Endothelial cell of umbilical vein (primary cell): Measurements from ENCODE around the gene MAP1LC3B2.

Experiments
- CTCF ChIP-seq, 2 donors: IDR thresholded peaks; 1 replicate in 1 of 2; 2 replicates in 1 of 2; pipeline ENCODE4 v1.5.1; 2011; ENCODE audit warnings: low read length in 2 of 2, mild to moderate bottlenecking in 2 of 2, moderate library complexity in 2 of 2, control low read depth in 1 of 2, inconsistent platforms in 1 of 2, low read depth in 1 of 2; ENCODE audit not compliant: insufficient read depth in 1 of 2; ENCODE audit errors: extremely low read depth in 1 of 2
- EZH2 ChIP-seq: IDR thresholded peaks from 2 replicates; pipeline ENCODE4 v1.6.1; 2012; ENCODE audit warnings: borderline replicate concordance, low read depth, mild to moderate bottlenecking, moderate library complexity, low read length, inconsistent platforms; ENCODE audit not compliant: severe bottlenecking
- FOS ChIP-seq: IDR thresholded peaks from 2 replicates; pipeline ENCODE4 v1.6.1; 2011; ENCODE audit warnings: mild to moderate bottlenecking, low read length, moderate library complexity, borderline replicate concordance; ENCODE audit not compliant: insufficient read depth
- GATA2 ChIP-seq: IDR thresholded peaks from 2 replicates; pipeline ENCODE4 v1.7.0; 2011; ENCODE audit warnings: low read depth, mild to moderate bottlenecking, moderate library complexity, mixed read lengths, low read length; ENCODE audit not compliant: insufficient read length, insufficient read depth
- POLR2A ChIP-seq: IDR thresholded peaks from 2 replicates; pipeline ENCODE4 v1.6.1; 2012; ENCODE audit warnings: low read depth, mild to moderate bottlenecking, control low read depth, low read length
- POLR2AphosphoS5 ChIP-seq: IDR thresholded peaks from 2 replicates; pipeline ENCODE4 v1.6.1; 2012; ENCODE audit warnings: low read depth, mild to moderate bottlenecking, control low read depth, low read length, moderate library complexity; ENCODE audit not compliant: insufficient read depth

GRCh38 chr12:116556964-116557698 lies 2.0 kb upstream of the MAP1LC3B2 start:
- no peak for TF ChIP-seq POLR2A
- no peak for TF ChIP-seq GATA2
- TF ChIP-seq CTCF (IDR thresholded peaks at IDR 0.05; ENCODE audit: extremely low read depth in 1 of 2, insufficient read depth in 1 of 2, low read depth in 1 of 2, low read length in 2 of 2), result no peak
- TF ChIP-seq POLR2AphosphoS5, result no peak
- no peak for TF ChIP-seq FOS
- no peak for TF ChIP-seq EZH2
